H9 (cell line): Measurements from ENCODE around the gene ADSS2. TPM values are rescaled to one million over a fixed set of nuclear protein-coding genes. Genes with fewer than 3 reads are reported as not detected.

Experiments used
- DNase-seq: peaks from one replicate; pipeline ENCODE4 v3.0.0-alpha.2; 2017
- H2AFZ ChIP-seq: one replicate; pipeline ENCODE4 v1.6.1; 2013; ENCODE audit warnings: mild to moderate bottlenecking, low read length, control low read depth, moderate library complexity
- H2AK5ac ChIP-seq: 2 replicates; pipeline ENCODE4 v1.6.1; 2013; ENCODE audit warnings: low read length, control low read depth, mixed read lengths; ENCODE audit not compliant: insufficient read length
- H2BK120ac ChIP-seq: one replicate; pipeline ENCODE4 v1.6.1; 2013; ENCODE audit warnings: low read depth, mild to moderate bottlenecking, low read length, control low read depth, inconsistent platforms; ENCODE audit not compliant: poor library complexity, severe bottlenecking
- H2BK12ac ChIP-seq: 2 replicates; pipeline ENCODE4 v1.6.1; 2013; ENCODE audit warnings: low read length, control low read depth, mixed read lengths, low read depth; ENCODE audit not compliant: insufficient read length
- H2BK15ac ChIP-seq: 2 replicates; pipeline ENCODE4 v1.6.1; 2013; ENCODE audit warnings: low read depth, low read length, control low read depth
- H2BK20ac ChIP-seq: one replicate; pipeline ENCODE4 v1.6.1; 2013; ENCODE audit warnings: low read depth, mild to moderate bottlenecking, low read length, control low read depth, inconsistent platforms; ENCODE audit not compliant: poor library complexity, severe bottlenecking
- H2BK5ac ChIP-seq: 2 replicates; pipeline ENCODE4 v1.6.1; 2013; ENCODE audit warnings: low read length, control low read depth, mixed read lengths; ENCODE audit not compliant: insufficient read length
- H3K14ac ChIP-seq: 2 replicates; pipeline ENCODE4 v1.6.1; 2013; ENCODE audit warnings: low read length, control low read depth; ENCODE audit not compliant: insufficient read depth
- H3K18ac ChIP-seq: 2 replicates; pipeline ENCODE4 v1.6.1; 2013; ENCODE audit warnings: low read depth, mild to moderate bottlenecking, mixed read lengths, low read length, control low read depth; ENCODE audit not compliant: insufficient read length
- H3K23ac ChIP-seq: 2 replicates; pipeline ENCODE4 v1.6.1; 2013; ENCODE audit warnings: low read length, control low read depth, mixed read lengths, low read depth; ENCODE audit not compliant: insufficient read length
- H3K23me2 ChIP-seq: 2 replicates; pipeline ENCODE4 v1.6.1; 2013; ENCODE audit warnings: low read depth, mild to moderate bottlenecking, mixed read lengths, low read length, control low read depth; ENCODE audit not compliant: insufficient read length, poor library complexity, severe bottlenecking
- H3K27ac ChIP-seq: 2 replicates; pipeline ENCODE4 v1.5.1; 2013; ENCODE audit warnings: low read length, control low read depth, mixed read lengths, low read depth; ENCODE audit not compliant: insufficient read length
- H3K27me3 ChIP-seq: 2 replicates; pipeline ENCODE4 v1.6.1; 2013; ENCODE audit warnings: low read length, control low read depth, inconsistent platforms; ENCODE audit not compliant: insufficient read depth
- H3K4ac ChIP-seq: 2 replicates; pipeline ENCODE4 v1.6.1; 2013; ENCODE audit warnings: low read depth, mild to moderate bottlenecking, control low read depth, inconsistent platforms, low read length, moderate library complexity
- H3K4me1 ChIP-seq: 2 replicates; pipeline ENCODE4 v1.6.1; 2013; ENCODE audit warnings: low read length, control low read depth, inconsistent platforms; ENCODE audit not compliant: insufficient read depth
- H3K4me2 ChIP-seq: 2 replicates; pipeline ENCODE4 v1.6.1; 2013; ENCODE audit warnings: low read length, control low read depth, mixed read lengths; ENCODE audit not compliant: insufficient read length, insufficient read depth
- H3K56ac ChIP-seq: 2 replicates; pipeline ENCODE4 v1.6.1; 2013; ENCODE audit warnings: low read depth, mild to moderate bottlenecking, mixed read lengths, low read length, control low read depth; ENCODE audit not compliant: insufficient read length
- H3K79me1 ChIP-seq: 2 replicates; pipeline ENCODE4 v1.6.1; 2013; ENCODE audit warnings: low read depth, mild to moderate bottlenecking, moderate library complexity, low read length, control low read depth, inconsistent platforms; ENCODE audit not compliant: insufficient read depth, poor library complexity, severe bottlenecking
- H3K79me2 ChIP-seq: 2 replicates; pipeline ENCODE4 v1.6.1; 2013; ENCODE audit warnings: low read length, control low read depth, inconsistent platforms; ENCODE audit not compliant: insufficient read depth
- H3K9ac ChIP-seq: 2 replicates; pipeline ENCODE4 v1.6.1; 2013; ENCODE audit warnings: low read length, control low read depth, mixed read lengths; ENCODE audit not compliant: insufficient read length; ENCODE audit errors: extremely low read depth
- H3K9me3 ChIP-seq: one replicate; pipeline ENCODE4 v1.6.1; 2013; ENCODE audit warnings: low read depth, low read length, inconsistent platforms; ENCODE audit not compliant: control insufficient read depth
- H3T11ph ChIP-seq: one replicate; pipeline ENCODE4 v1.6.1; 2013; ENCODE audit warnings: mild to moderate bottlenecking, low read length, control low read depth, inconsistent platforms
- H4K20me1 ChIP-seq: one replicate; pipeline ENCODE4 v1.6.1; 2013; ENCODE audit not compliant: control insufficient read depth, insufficient read length, insufficient read depth
- H4K5ac ChIP-seq: 2 replicates; pipeline ENCODE4 v1.6.1; 2013; ENCODE audit warnings: low read depth, mild to moderate bottlenecking, mixed read lengths, low read length, control low read depth; ENCODE audit not compliant: insufficient read length
- H4K8ac ChIP-seq: replicated peaks from 2 replicates; pipeline ENCODE4 v1.6.1; 2013; ENCODE audit warnings: low read length, control low read depth, mixed read lengths, low read depth; ENCODE audit not compliant: insufficient read length
- H4K91ac ChIP-seq: 2 replicates; pipeline ENCODE4 v1.6.1; 2013; ENCODE audit warnings: low read depth, mild to moderate bottlenecking, moderate library complexity, mixed read lengths, low read length, control low read depth; ENCODE audit not compliant: insufficient read length
- H3K27ac Mint-ChIP-seq, 3 experiments: 2 replicates in 2 of 3; 3 replicates in 1 of 3; pipeline ENCODE4 v1.8.0; 2020 to 2021; ENCODE audit warnings: mixed read lengths in 3 of 3, mild to moderate bottlenecking in 1 of 3, moderate library complexity in 1 of 3
- H3K27me3 Mint-ChIP-seq: 2 replicates; pipeline ENCODE4 v1.8.0; 2021; ENCODE audit warnings: low read depth, mild to moderate bottlenecking, moderate library complexity, mixed read lengths
- H3K36me3 Mint-ChIP-seq, 3 experiments: 2 replicates in 2 of 3; 3 replicates in 1 of 3; pipeline ENCODE4 v1.8.0; 2020 to 2021; ENCODE audit warnings: low read depth in 3 of 3, mixed read lengths in 3 of 3; ENCODE audit not compliant: insufficient read depth in 1 of 3
- H3K4me1 Mint-ChIP-seq, 2 experiments: 2 replicates each; pipeline ENCODE4 v1.8.0; 2020; ENCODE audit warnings: mixed read lengths in 2 of 2
- H3K4me3 Mint-ChIP-seq, 2 experiments: 2 replicates in 1 of 2; 3 replicates in 1 of 2; pipeline ENCODE4 v1.8.0; 2020 to 2021; ENCODE audit warnings: mild to moderate bottlenecking in 2 of 2, mixed read lengths in 2 of 2, moderate library complexity in 1 of 2
- H3K9me3 Mint-ChIP-seq, 2 experiments: 2 replicates in 1 of 2; 3 replicates in 1 of 2; pipeline ENCODE4 v1.8.0; 2020; ENCODE audit warnings: mild to moderate bottlenecking in 2 of 2, mixed read lengths in 2 of 2, moderate library complexity in 1 of 2
- WGBS: extraction: QIAGEN DNeasy Blood & Tissue Kit; methylation state at CpG from one replicate; pipeline ENCODE4 v1.1.7; 2013; ENCODE audit warnings: missing lambda C conversion rate, low lambda C conversion rate, mixed read lengths; ENCODE audit not compliant: insufficient read length; ENCODE audit errors: extremely low coverage; 5-methylcytosine and 5-hydroxymethylcytosine counted together
- total RNA-seq: library from RNA; stranded (reverse); gene quantifications from 2 replicates; pipeline ENCODE4 v1.2.1, GENCODE V29; 2021
- TF ChIP-seq, protein P1 (sequence below): fragments of 200-600 bp; sonication (generic); conservative IDR thresholded peaks from 3 replicates; pipeline ENCODE4 v1.8.0; 2021; ENCODE audit warnings: antibody characterized with exemption, mild to moderate bottlenecking

Gene ADSS2
- total RNA-seq, 1 experiment from 2014 or later: 65.4 TPM

- Histone ChIP-seq H4K20me1 (no peaks in the 10 kb centered on the region), H2BK12ac (no peak overlapping the region), H3K79me2 (no peaks in the 10 kb centered on the region), H3K23ac (no peak overlapping the region), H4K5ac (no peak overlapping the region), H2BK120ac (no peak overlapping the region), H2AK5ac (no peak overlapping the region), H3K27me3 (no peaks in the 10 kb centered on the region), H2BK15ac (no peak overlapping the region), H3K9me3 (no peaks in the 10 kb centered on the region), H3K4me2 (no peak overlapping the region), H3K4me1 (peaks cover 4% of the 10 kb centered on the region; the same call in 1 of the 2 replicates), H2AFZ (no peak overlapping the region), H3K9ac (no peak overlapping the region), H3K56ac (no peak overlapping the region), H3K79me1 (no peaks in the 10 kb centered on the region), H4K8ac (no peak overlapping the region), H3K14ac (no peak overlapping the region), H2BK5ac (no peak overlapping the region), H3T11ph (no peak overlapping the region), H3K18ac (no peak overlapping the region), H3K27ac (no peak overlapping the region), H3K23me2 (no peaks in the 10 kb centered on the region), H2BK20ac (no peak overlapping the region), H4K91ac (no peak overlapping the region), H3K4ac (no peak overlapping the region)
- WGBS: no CpG with 5 or more reads among the region's 4 CpGs
- no peaks in the 10 kb centered on the region for H3K27me3 Mint-ChIP-seq
- peaks cover 31 to 39% of the 10 kb centered on the region in 2 experiments for H3K4me1 Mint-ChIP-seq
- DNase-seq: no peak
- TF ChIP-seq, protein P1, sequence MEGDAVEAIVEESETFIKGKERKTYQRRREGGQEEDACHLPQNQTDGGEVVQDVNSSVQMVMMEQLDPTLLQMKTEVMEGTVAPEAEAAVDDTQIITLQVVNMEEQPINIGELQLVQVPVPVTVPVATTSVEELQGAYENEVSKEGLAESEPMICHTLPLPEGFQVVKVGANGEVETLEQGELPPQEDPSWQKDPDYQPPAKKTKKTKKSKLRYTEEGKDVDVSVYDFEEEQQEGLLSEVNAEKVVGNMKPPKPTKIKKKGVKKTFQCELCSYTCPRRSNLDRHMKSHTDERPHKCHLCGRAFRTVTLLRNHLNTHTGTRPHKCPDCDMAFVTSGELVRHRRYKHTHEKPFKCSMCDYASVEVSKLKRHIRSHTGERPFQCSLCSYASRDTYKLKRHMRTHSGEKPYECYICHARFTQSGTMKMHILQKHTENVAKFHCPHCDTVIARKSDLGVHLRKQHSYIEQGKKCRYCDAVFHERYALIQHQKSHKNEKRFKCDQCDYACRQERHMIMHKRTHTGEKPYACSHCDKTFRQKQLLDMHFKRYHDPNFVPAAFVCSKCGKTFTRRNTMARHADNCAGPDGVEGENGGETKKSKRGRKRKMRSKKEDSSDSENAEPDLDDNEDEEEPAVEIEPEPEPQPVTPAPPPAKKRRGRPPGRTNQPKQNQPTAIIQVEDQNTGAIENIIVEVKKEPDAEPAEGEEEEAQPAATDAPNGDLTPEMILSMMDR: no peak
- peaks cover 7 to 15% (median 10%) of the 10 kb centered on the region in 3 experiments; a peak in 4 of 7 replicates for H3K36me3 Mint-ChIP-seq
- no peak overlapping the region for H3K27ac Mint-ChIP-seq
- H3K4me3 Mint-ChIP-seq: no peak overlapping the region
- peaks cover 9 to 13% of the 10 kb centered on the region in 2 experiments; a peak in 4 of 5 replicates for H3K9me3 Mint-ChIP-seq
Observed at GRCh38 chr1:244458781-244459180, 7.1 kb upstream of the ADSS2 start.
